ENCODE results near the gene GPRC5B.

The GPRC5B gene

DNA sequence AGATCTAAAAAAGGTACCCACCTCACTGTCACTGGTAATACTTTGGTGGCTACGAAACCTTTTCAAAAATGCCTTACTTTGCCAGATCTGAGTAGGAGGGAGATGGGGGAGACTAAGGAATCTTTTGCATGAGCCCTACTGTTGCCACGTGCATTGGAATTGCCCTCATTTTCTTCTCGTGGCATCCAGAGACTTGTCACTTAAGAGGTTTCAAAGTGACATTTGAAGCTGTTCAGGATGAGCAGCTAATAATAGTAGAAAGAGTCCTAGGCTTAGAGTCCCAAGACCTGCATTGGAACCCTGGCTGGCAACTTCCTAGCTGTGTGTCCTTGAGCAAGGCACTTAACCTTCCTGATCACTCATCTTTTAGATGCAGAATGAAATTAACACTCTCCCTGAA, 43.5 kb downstream of the GPRC5B start:
- H3K4me3 Mint-ChIP-seq = no peak overlapping the region
- no peaks in the 10 kb centered on the region for H3K27me3 Mint-ChIP-seq (ENCODE audit: low read depth)
- TF ChIP-seq, protein P1, sequence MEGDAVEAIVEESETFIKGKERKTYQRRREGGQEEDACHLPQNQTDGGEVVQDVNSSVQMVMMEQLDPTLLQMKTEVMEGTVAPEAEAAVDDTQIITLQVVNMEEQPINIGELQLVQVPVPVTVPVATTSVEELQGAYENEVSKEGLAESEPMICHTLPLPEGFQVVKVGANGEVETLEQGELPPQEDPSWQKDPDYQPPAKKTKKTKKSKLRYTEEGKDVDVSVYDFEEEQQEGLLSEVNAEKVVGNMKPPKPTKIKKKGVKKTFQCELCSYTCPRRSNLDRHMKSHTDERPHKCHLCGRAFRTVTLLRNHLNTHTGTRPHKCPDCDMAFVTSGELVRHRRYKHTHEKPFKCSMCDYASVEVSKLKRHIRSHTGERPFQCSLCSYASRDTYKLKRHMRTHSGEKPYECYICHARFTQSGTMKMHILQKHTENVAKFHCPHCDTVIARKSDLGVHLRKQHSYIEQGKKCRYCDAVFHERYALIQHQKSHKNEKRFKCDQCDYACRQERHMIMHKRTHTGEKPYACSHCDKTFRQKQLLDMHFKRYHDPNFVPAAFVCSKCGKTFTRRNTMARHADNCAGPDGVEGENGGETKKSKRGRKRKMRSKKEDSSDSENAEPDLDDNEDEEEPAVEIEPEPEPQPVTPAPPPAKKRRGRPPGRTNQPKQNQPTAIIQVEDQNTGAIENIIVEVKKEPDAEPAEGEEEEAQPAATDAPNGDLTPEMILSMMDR (IDR thresholded peaks at IDR 0.05; ENCODE audit: unreplicated experiment in 3 of 3) = no peak
- H3K36me3 Mint-ChIP-seq (ENCODE audit: low read depth) = peaks cover 3% of the 10 kb centered on the region
- peaks cover 55% of the 10 kb centered on the region for H3K4me1 Mint-ChIP-seq
- no peaks in the 10 kb centered on the region for H3K9me3 Mint-ChIP-seq
- H3K27ac Mint-ChIP-seq = no peak overlapping the region

DNA sequence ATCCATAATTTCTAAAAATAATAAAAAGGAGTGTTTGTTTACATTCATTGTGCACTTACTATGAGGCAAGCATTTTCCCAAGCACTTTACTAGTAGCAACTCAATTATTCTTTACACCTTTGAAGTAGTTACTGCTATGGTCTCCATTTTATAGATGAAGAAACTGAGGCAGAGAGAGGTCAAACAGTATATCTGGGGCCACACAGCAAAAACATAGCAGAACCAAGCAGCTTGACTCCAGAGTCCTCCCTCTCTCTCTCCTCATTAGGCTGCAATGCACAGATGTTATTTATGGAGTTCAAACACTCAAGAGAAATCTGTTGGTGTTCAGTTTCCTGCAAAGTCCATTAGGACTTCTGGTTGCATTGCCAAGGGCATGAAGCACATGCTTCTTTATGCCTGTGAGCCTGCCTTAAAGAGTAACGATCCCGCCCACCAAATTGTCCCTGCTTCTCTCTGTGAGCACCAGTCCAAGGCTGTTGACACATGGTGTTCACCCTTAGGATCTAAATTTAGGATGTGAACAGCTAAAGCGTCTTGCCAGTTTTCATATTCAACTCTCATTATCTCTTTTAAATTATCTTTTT, 44.0 kb downstream of the GPRC5B start:
- peaks cover 3% of the 10 kb centered on the region for H3K36me3 Mint-ChIP-seq (ENCODE audit: low read depth)
- H3K27ac Mint-ChIP-seq = peak overlapping the region in 1 of 3 experiments; percentile 19
- TF ChIP-seq, protein P1 (IDR thresholded peaks at IDR 0.05; ENCODE audit: unreplicated experiment in 3 of 3) = no peak
- H3K4me3 Mint-ChIP-seq = no peak overlapping the region
- no peaks in the 10 kb centered on the region for H3K9me3 Mint-ChIP-seq
- no peaks in the 10 kb centered on the region for H3K27me3 Mint-ChIP-seq (ENCODE audit: low read depth)
- peaks cover 56% of the 10 kb centered on the region for H3K4me1 Mint-ChIP-seq

DNA sequence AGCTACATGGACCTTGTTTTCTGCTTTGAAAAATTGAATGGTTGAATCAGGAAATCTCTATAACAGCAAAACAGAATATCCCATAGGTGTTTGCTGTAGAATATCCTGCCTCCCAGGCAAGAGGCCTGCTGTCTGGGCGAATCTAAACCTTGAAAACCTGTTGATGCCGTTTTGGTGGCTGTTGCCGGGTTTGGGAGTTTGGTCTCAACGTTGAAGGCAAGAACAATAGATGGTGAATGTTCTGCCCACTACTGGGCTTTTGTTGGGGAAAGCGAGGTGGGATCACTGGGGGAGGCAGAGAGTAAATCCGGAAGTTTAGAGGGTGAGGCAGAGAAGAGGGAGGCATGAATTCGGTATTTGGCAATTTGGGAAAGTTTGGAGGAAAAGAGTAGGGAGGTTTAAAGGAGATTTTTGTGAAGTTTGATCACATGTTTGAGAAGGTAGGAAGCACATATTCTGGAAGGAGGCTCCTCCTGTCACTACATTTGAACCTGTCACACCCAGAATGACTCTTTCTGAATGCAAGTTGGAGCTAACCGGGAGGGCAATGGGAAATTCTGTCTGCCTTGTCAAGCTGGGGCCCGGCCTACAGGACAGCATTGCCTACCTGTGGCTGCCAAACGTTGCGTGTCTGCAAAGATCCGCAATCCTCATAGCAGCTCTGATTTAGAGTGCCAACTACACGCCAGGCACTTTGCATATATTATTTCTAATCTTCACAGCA, 46.5 kb downstream of the GPRC5B start:
- TF ChIP-seq, protein P1 (IDR thresholded peaks at IDR 0.05; ENCODE audit: unreplicated experiment in 3 of 3) = no peak
- no peaks in the 10 kb centered on the region for H3K9me3 Mint-ChIP-seq
- peak overlapping the region; percentile 56 to 67 (median 63) for H3K27ac Mint-ChIP-seq
- no peaks in the 10 kb centered on the region for H3K36me3 Mint-ChIP-seq (ENCODE audit: low read depth)
- no peak overlapping the region for H3K4me3 Mint-ChIP-seq
- no peaks in the 10 kb centered on the region for H3K27me3 Mint-ChIP-seq (ENCODE audit: low read depth)
- H3K4me1 Mint-ChIP-seq = peaks cover 41% of the 10 kb centered on the region

DNA sequence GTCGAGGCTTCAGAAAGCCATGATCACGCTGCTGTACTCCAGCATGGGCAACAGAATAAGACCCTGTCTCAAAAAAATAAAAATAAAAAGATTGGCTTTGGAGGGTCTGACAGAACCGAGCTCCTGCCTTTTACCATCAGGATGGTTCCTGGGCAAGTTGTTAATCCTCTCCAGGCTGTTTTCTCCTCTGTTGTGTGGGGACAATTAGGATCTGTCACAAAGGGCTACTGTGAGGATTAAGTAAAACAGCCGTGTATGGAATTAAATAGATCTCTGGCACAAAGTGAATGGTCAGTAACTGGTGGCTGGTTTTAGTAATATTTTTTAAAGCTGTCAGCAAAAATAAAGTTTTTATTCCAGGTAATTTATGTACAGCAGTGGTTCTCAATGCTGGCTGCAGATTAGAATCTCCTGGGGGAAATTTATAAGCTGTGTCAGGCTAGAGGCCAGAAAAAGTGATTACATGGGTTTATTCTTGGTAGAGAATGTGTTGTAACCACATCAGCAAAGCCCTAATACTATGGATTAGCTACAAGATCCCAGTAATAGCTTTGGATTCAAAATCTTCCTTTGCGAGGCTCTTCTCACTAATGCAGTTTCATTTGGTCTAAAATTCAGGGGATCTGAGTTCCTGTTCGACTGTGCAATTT, 47.2 kb downstream of the GPRC5B start:
- Mint-ChIP-seq H3K4me1 (peaks cover 41% of the 10 kb centered on the region), H3K36me3 (ENCODE audit: low read depth) (peaks cover 7% of the 10 kb centered on the region), H3K9me3 (no peaks in the 10 kb centered on the region), H3K27ac (peak overlapping the region; percentile 56 to 67 (median 63)), H3K4me3 (no peak overlapping the region), H3K27me3 (ENCODE audit: low read depth) (no peaks in the 10 kb centered on the region)
- TF ChIP-seq, protein P1 (IDR thresholded peaks at IDR 0.05; ENCODE audit: unreplicated experiment in 3 of 3) = no peak

DNA sequence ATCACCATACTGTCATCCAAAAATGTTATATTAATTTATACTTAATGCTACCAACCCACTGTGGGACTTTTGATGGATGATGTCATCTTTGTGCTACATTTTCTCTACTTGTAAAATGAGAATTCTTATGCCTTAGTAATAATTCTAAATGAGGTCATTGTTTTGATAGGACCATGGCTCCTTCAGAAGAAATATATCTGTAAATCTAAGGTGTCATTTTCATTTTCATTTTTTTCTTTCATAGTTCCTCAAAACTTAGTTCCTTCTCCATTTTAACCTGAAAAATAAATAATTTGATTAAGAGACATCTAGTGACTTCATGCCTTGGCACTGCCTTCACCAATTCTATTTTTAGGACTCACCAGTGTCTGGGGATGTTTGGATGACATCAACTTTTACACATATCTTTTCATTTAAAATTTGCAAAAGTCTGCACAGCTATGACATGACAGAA, 48.7 kb downstream of the GPRC5B start:
- H3K4me3 Mint-ChIP-seq = no peak overlapping the region

More for the DNA sequence above, 48.7 kb downstream of the GPRC5B start:
- peaks cover 10% of the 10 kb centered on the region for H3K36me3 Mint-ChIP-seq (ENCODE audit: low read depth)
- peaks cover 47% of the 10 kb centered on the region for H3K4me1 Mint-ChIP-seq
- no peaks in the 10 kb centered on the region for H3K27me3 Mint-ChIP-seq (ENCODE audit: low read depth)
- TF ChIP-seq, protein P1 (IDR thresholded peaks at IDR 0.05; ENCODE audit: unreplicated experiment in 3 of 3) = no peak
- peak overlapping the region in 1 of 3 experiments; percentile 18 for H3K27ac Mint-ChIP-seq
- no peaks in the 10 kb centered on the region for H3K9me3 Mint-ChIP-seq
